ENCODE measurements around the gene E4F1.

DNA sequence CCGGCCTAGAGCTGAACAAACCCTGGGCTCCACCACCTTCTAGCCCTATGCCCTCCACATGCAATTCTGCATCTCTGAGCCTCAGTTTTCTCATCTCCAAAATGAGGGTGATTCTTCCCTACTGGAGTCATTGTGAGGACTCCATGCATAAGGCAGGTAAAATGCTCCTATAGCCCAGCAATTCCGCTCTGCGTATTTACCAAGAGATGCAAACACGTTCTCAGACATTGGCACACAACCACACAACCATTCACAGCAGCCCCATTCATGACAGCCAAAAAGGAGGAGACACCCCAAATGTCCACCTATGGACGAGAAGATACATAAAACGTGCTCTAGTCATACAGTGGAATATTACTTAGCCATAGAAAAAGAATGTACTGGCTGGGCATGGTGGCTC, 23.1 kb upstream of the E4F1 start:
- TF ChIP-seq, protein P1, sequence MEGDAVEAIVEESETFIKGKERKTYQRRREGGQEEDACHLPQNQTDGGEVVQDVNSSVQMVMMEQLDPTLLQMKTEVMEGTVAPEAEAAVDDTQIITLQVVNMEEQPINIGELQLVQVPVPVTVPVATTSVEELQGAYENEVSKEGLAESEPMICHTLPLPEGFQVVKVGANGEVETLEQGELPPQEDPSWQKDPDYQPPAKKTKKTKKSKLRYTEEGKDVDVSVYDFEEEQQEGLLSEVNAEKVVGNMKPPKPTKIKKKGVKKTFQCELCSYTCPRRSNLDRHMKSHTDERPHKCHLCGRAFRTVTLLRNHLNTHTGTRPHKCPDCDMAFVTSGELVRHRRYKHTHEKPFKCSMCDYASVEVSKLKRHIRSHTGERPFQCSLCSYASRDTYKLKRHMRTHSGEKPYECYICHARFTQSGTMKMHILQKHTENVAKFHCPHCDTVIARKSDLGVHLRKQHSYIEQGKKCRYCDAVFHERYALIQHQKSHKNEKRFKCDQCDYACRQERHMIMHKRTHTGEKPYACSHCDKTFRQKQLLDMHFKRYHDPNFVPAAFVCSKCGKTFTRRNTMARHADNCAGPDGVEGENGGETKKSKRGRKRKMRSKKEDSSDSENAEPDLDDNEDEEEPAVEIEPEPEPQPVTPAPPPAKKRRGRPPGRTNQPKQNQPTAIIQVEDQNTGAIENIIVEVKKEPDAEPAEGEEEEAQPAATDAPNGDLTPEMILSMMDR (IDR thresholded peaks at IDR 0.05), result no peak
- TF ChIP-seq, protein P2, sequence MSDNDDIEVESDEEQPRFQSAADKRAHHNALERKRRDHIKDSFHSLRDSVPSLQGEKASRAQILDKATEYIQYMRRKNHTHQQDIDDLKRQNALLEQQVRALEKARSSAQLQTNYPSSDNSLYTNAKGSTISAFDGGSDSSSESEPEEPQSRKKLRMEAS (CRISPR knock-in tag; IDR thresholded peaks at IDR 0.05), result no peak
- no peak for TF ChIP-seq NR1H2 (CRISPR knock-in tag; IDR thresholded peaks at IDR 0.05)
- TF ChIP-seq, protein P3, sequence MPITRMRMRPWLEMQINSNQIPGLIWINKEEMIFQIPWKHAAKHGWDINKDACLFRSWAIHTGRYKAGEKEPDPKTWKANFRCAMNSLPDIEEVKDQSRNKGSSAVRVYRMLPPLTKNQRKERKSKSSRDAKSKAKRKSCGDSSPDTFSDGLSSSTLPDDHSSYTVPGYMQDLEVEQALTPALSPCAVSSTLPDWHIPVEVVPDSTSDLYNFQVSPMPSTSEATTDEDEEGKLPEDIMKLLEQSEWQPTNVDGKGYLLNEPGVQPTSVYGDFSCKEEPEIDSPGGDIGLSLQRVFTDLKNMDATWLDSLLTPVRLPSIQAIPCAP (CRISPR knock-in tag; IDR thresholded peaks at IDR 0.05), result no peak
- TF ChIP-seq PRRX2 (CRISPR knock-in tag; IDR thresholded peaks at IDR 0.05), result no peak
- no peak for TF ChIP-seq ZNF121 (CRISPR knock-in tag; IDR thresholded peaks at IDR 0.05)
- TF ChIP-seq ESRRA (CRISPR knock-in tag; IDR thresholded peaks at IDR 0.05; ENCODE audit: borderline replicate concordance), result no peak
- TF ChIP-seq, protein P4, sequence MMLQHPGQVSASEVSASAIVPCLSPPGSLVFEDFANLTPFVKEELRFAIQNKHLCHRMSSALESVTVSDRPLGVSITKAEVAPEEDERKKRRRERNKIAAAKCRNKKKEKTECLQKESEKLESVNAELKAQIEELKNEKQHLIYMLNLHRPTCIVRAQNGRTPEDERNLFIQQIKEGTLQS (CRISPR knock-in tag; conservative IDR thresholded peaks at IDR 0.05), result no peak
- TF ChIP-seq, protein P5, sequence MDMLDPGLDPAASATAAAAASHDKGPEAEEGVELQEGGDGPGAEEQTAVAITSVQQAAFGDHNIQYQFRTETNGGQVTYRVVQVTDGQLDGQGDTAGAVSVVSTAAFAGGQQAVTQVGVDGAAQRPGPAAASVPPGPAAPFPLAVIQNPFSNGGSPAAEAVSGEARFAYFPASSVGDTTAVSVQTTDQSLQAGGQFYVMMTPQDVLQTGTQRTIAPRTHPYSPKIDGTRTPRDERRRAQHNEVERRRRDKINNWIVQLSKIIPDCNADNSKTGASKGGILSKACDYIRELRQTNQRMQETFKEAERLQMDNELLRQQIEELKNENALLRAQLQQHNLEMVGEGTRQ (CRISPR knock-in tag; IDR thresholded peaks at IDR 0.05), result no peak
- no peak for TF ChIP-seq JUN (CRISPR knock-in tag; IDR thresholded peaks at IDR 0.05)
- TF ChIP-seq CREM (CRISPR knock-in tag; IDR thresholded peaks at IDR 0.05), result no peak
